ENCODE measurements around the gene CBLN3. TPM values are rescaled to one million over a fixed set of nuclear protein-coding genes. Genes with fewer than 3 reads are reported as not detected.
"Not testable (repeated sequence)": the region's sequence is repeated elsewhere in the genome, so short reads cannot be mapped to it uniquely, and the experiment has no call there.

The CBLN3 gene
- total RNA-seq, result 10 to 100 TPM in 1 of 2 donors, 1 to 10 TPM in 1; 2.4 to 11.1 TPM

GRCh38 chr14:24429395-24430142 is at the start of gene CBLN3, which contains the start of gene KHNYN:
CBLN3 (minus strand) TSS chr14:24429668; CDS start chr14:24429054, 614 bp downstream.
KHNYN (plus strand) TSS chr14:24429954; CDS start chr14:24430731, 777 bp downstream.
- no peaks in the 10 kb centered on the region for H3K36me3 ChIP-seq
- H3K4me3 ChIP-seq, result peak within 1 kb of the TSS; percentile 49 to 68
- intact Hi-C loops (cut with DNase I), result no loop called here
- H3K27me3 ChIP-seq (replicated peaks; ENCODE audit: insufficient read depth), result no peaks in the 10 kb centered on the region
- TF ChIP-seq POLR2A (IDR thresholded peaks at IDR 0.05) (peak; percentile 95), CTCF (IDR thresholded peaks at IDR 0.05) (peak in 1 of 4 experiments; percentile 7), POLR2AphosphoS5 (IDR thresholded peaks at IDR 0.05) (peak; percentile 82)
- peak within 1 kb of the TSS; percentile 95 to 96 for H3K27ac ChIP-seq
- 6% methylated on average over 44 of the region's 57 CpGs for WGBS
- peak; percentile 92 for DNase-seq (ENCODE audit: low spot score)
- peaks cover 16% of the 10 kb centered on the region for H3K4me1 ChIP-seq (replicated peaks)
- H3K9me3 ChIP-seq, result no peaks in the 10 kb centered on the region

- H3K36me3 ChIP-seq, result no peaks in the 10 kb centered on the region
- no peak overlapping the region for H3K4me3 ChIP-seq
- WGBS, result 93% methylated on average over 4 of the region's 4 CpGs
- no peak for DNase-seq (ENCODE audit: low spot score)
- intact Hi-C loops (cut with DNase I), result no loop called here
- H3K27me3 ChIP-seq (replicated peaks; ENCODE audit: insufficient read depth), result no peaks in the 10 kb centered on the region
- H3K27ac ChIP-seq, result no peak overlapping the region
- no peaks in the 10 kb centered on the region for H3K4me1 ChIP-seq (replicated peaks)
- TF ChIP-seq POLR2AphosphoS5 (IDR thresholded peaks at IDR 0.05) (no peak), POLR2A (IDR thresholded peaks at IDR 0.05) (no peak), CTCF (IDR thresholded peaks at IDR 0.05) (no peak)
- H3K9me3 ChIP-seq, result no peaks in the 10 kb centered on the region
Observed at GRCh38 chr14:24475261-24475660, 45.8 kb upstream of the CBLN3 start.

- no peak overlapping the region for H3K4me3 ChIP-seq
- DNase-seq (ENCODE audit: low spot score), result no peak
- no peaks in the 10 kb centered on the region for H3K36me3 ChIP-seq
- H3K9me3 ChIP-seq, result no peaks in the 10 kb centered on the region
- H3K4me1 ChIP-seq (replicated peaks), result no peaks in the 10 kb centered on the region
- H3K27me3 ChIP-seq (replicated peaks; ENCODE audit: insufficient read depth), result no peaks in the 10 kb centered on the region
- WGBS, result 60% methylated on average over 10 of the region's 12 CpGs
- H3K27ac ChIP-seq, result no peak overlapping the region
- intact Hi-C loops (cut with DNase I), result no loop called here
- TF ChIP-seq POLR2A (IDR thresholded peaks at IDR 0.05), result no peak
- no peak for TF ChIP-seq CTCF (IDR thresholded peaks at IDR 0.05)
- no peak for TF ChIP-seq POLR2AphosphoS5 (IDR thresholded peaks at IDR 0.05)
Observed at GRCh38 chr14:24473211-24473610, 43.7 kb upstream of the CBLN3 start.

GRCh38 chr14:24470450-24470849 is 41.0 kb upstream of the CBLN3 start:
- H3K27ac ChIP-seq; H3K4me3 ChIP-seq; H3K27me3 ChIP-seq (replicated peaks; ENCODE audit: insufficient read depth); intact Hi-C loops (cut with DNase I); H3K9me3 ChIP-seq; DNase-seq (ENCODE audit: low spot score); H3K4me1 ChIP-seq (replicated peaks); H3K36me3 ChIP-seq: not testable (repeated sequence)
- 76% methylated on average over 2 of the region's 2 CpGs for WGBS

- Histone ChIP-seq H3K4me1 (replicated peaks) (no peaks in the 10 kb centered on the region), H3K4me3 (no peak overlapping the region), H3K27ac (no peak overlapping the region), H3K36me3 (no peaks in the 10 kb centered on the region), H3K9me3 (no peaks in the 10 kb centered on the region), H3K27me3 (replicated peaks; ENCODE audit: insufficient read depth) (no peaks in the 10 kb centered on the region)
- TF ChIP-seq POLR2A (IDR thresholded peaks at IDR 0.05), result no peak
- WGBS, result 97% methylated on average over 3 of the region's 3 CpGs
- no peak for DNase-seq (ENCODE audit: low spot score)
- intact Hi-C loops (cut with DNase I), result no loop called here
Observed at GRCh38 chr14:24465805-24466204, 36.3 kb upstream of the CBLN3 start.

- no peak overlapping the region for H3K4me3 ChIP-seq
- no peak for DNase-seq (ENCODE audit: low spot score)
- WGBS, result 95% methylated on average over 3 of the region's 3 CpGs
- no peak overlapping the region for H3K27ac ChIP-seq
- H3K9me3 ChIP-seq, result no peaks in the 10 kb centered on the region
- no peaks in the 10 kb centered on the region for H3K4me1 ChIP-seq (replicated peaks)
- intact Hi-C loops (cut with DNase I), result no loop called here
- H3K27me3 ChIP-seq (replicated peaks; ENCODE audit: insufficient read depth), result no peaks in the 10 kb centered on the region
- TF ChIP-seq POLR2A (IDR thresholded peaks at IDR 0.05) (no peak), POLR2AphosphoS5 (IDR thresholded peaks at IDR 0.05) (no peak), CTCF (IDR thresholded peaks at IDR 0.05) (no peak)
- H3K36me3 ChIP-seq, result no peaks in the 10 kb centered on the region
Observed at GRCh38 chr14:24465368-24465767, 35.9 kb upstream of the CBLN3 start.
